ENCODE results near the gene INS.

GRCh38 chr11:2159536-2160413, 1.2 kb downstream of the INS start:
- TF ChIP-seq CTCF (IDR thresholded peaks at IDR 0.05; ENCODE audit: insufficient read depth, low read length) (no peak), REST (IDR thresholded peaks at IDR 0.05; ENCODE audit: insufficient replicate concordance, low read depth) (no peak), GABPA (IDR thresholded peaks at IDR 0.05; ENCODE audit: low read depth) (no peak), POLR2AphosphoS5 (IDR thresholded peaks at IDR 0.05; ENCODE audit: low read depth) (no peak)
